ENCODE data around the gene H2BK1. TPM values are rescaled to one million over a fixed set of nuclear protein-coding genes. Genes with fewer than 3 reads are reported as not detected.

H2BK1 gene
- total and polyA plus RNA-seq, 2 donors: 0.25 TPM; not detected in 1

- peak overlapping the region in 1 of 2 donors; percentile 77 for H3K27ac ChIP-seq (ENCODE audit: low read depth in 1 of 2, low read length in 1 of 2)
- peaks cover 22 to 38% of the 10 kb centered on the region in 2 donors for H3K4me1 ChIP-seq (ENCODE audit: control insufficient read depth in 2 of 2, insufficient read depth in 2 of 2, low read length in 2 of 2)
- DNase-seq (ENCODE audit: low read depth in 6 of 9, low spot score in 9 of 9): no peak
- H3K9me3 ChIP-seq (ENCODE audit: control insufficient read depth in 2 of 2, insufficient read depth in 1 of 2, low read length in 1 of 2): no peaks in the 10 kb centered on the region
- H3K4me3 ChIP-seq (ENCODE audit: low read length in 2 of 2): no peak overlapping the region
- H3K27me3 ChIP-seq (ENCODE audit: control insufficient read depth in 2 of 2, insufficient read depth in 1 of 2, low read length in 1 of 2): peaks cover 29 to 35% of the 10 kb centered on the region in 2 donors
- WGBS: 74% methylated on average over 20 of the region's 20 CpGs
- peaks cover 23 to 25% of the 10 kb centered on the region in 2 donors for H3K36me3 ChIP-seq (ENCODE audit: control insufficient read depth in 2 of 2, insufficient read depth in 2 of 2, low read length in 1 of 2)
Measured at GRCh38 chr7:151242159-151243044, 32.1 kb upstream of the H2BK1 start.

GRCh38 chr7:151241755-151242096 lies 31.4 kb upstream of the H2BK1 start:
- Histone ChIP-seq H3K27ac (ENCODE audit: low read depth in 1 of 2, low read length in 1 of 2) (no peak overlapping the region), H3K27me3 (ENCODE audit: control insufficient read depth in 2 of 2, insufficient read depth in 1 of 2, low read length in 1 of 2) (peaks cover 22 to 28% of the 10 kb centered on the region in 2 donors), H3K9me3 (ENCODE audit: control insufficient read depth in 2 of 2, insufficient read depth in 1 of 2, low read length in 1 of 2) (no peaks in the 10 kb centered on the region), H3K4me3 (ENCODE audit: low read length in 2 of 2) (no peak overlapping the region), H3K4me1 (ENCODE audit: control insufficient read depth in 2 of 2, insufficient read depth in 2 of 2, low read length in 2 of 2) (peaks cover 22 to 34% of the 10 kb centered on the region in 2 donors), H3K36me3 (ENCODE audit: control insufficient read depth in 2 of 2, insufficient read depth in 2 of 2, low read length in 1 of 2) (peaks cover 28 to 32% of the 10 kb centered on the region in 2 donors)
- no peak for DNase-seq (ENCODE audit: low read depth in 6 of 9, low spot score in 9 of 9)
- 95% methylated on average over 9 of the region's 9 CpGs for WGBS

- Histone ChIP-seq H3K27ac (ENCODE audit: low read depth in 1 of 2, low read length in 1 of 2) (no peak overlapping the region), H3K4me3 (ENCODE audit: low read length in 2 of 2) (no peak overlapping the region), H3K4me1 (ENCODE audit: control insufficient read depth in 2 of 2, insufficient read depth in 2 of 2, low read length in 2 of 2) (peaks cover 22 to 32% of the 10 kb centered on the region in 2 donors), H3K9me3 (ENCODE audit: control insufficient read depth in 2 of 2, insufficient read depth in 1 of 2, low read length in 1 of 2) (no peaks in the 10 kb centered on the region), H3K27me3 (ENCODE audit: control insufficient read depth in 2 of 2, insufficient read depth in 1 of 2, low read length in 1 of 2) (peaks cover 17 to 23% of the 10 kb centered on the region in 2 donors), H3K36me3 (ENCODE audit: control insufficient read depth in 2 of 2, insufficient read depth in 2 of 2, low read length in 1 of 2) (peaks cover 30 to 37% of the 10 kb centered on the region in 2 donors)
- WGBS: 96% methylated on average over 7 of the region's 7 CpGs
- no peak for DNase-seq (ENCODE audit: low read depth in 6 of 9, low spot score in 9 of 9)
Measured at GRCh38 chr7:151240942-151241754, 30.9 kb upstream of the H2BK1 start.

- H3K4me3 ChIP-seq (ENCODE audit: low read length in 2 of 2): no peak overlapping the region
- H3K27ac ChIP-seq (ENCODE audit: low read depth in 1 of 2, low read length in 1 of 2): no peak overlapping the region
- H3K9me3 ChIP-seq (ENCODE audit: control insufficient read depth in 2 of 2, insufficient read depth in 1 of 2, low read length in 1 of 2): no peaks in the 10 kb centered on the region
- peaks cover 22 to 29% of the 10 kb centered on the region in 2 donors for H3K4me1 ChIP-seq (ENCODE audit: control insufficient read depth in 2 of 2, insufficient read depth in 2 of 2, low read length in 2 of 2)
- WGBS: 96% methylated on average over 4 of the region's 4 CpGs
- H3K27me3 ChIP-seq (ENCODE audit: control insufficient read depth in 2 of 2, insufficient read depth in 1 of 2, low read length in 1 of 2): peaks cover 10 to 17% of the 10 kb centered on the region in 2 donors
- peaks cover 33 to 43% of the 10 kb centered on the region in 2 donors for H3K36me3 ChIP-seq (ENCODE audit: control insufficient read depth in 2 of 2, insufficient read depth in 2 of 2, low read length in 1 of 2)
- DNase-seq (ENCODE audit: low read depth in 6 of 9, low spot score in 9 of 9): no peak
Measured at GRCh38 chr7:151240536-151240935, 30.2 kb upstream of the H2BK1 start.

- Histone ChIP-seq H3K4me1 (ENCODE audit: control insufficient read depth in 2 of 2, insufficient read depth in 2 of 2, low read length in 2 of 2) (peaks cover 17 to 25% of the 10 kb centered on the region in 2 donors), H3K27ac (ENCODE audit: low read depth in 1 of 2, low read length in 1 of 2) (no peak overlapping the region), H3K9me3 (ENCODE audit: control insufficient read depth in 2 of 2, insufficient read depth in 1 of 2, low read length in 1 of 2) (no peaks in the 10 kb centered on the region), H3K4me3 (ENCODE audit: low read length in 2 of 2) (no peak overlapping the region), H3K27me3 (ENCODE audit: control insufficient read depth in 2 of 2, insufficient read depth in 1 of 2, low read length in 1 of 2) (peaks cover 5 to 11% of the 10 kb centered on the region in 2 donors), H3K36me3 (ENCODE audit: control insufficient read depth in 2 of 2, insufficient read depth in 2 of 2, low read length in 1 of 2) (peaks cover 39 to 49% of the 10 kb centered on the region in 2 donors)
- WGBS: 95% methylated on average over 11 of the region's 11 CpGs
- DNase-seq (ENCODE audit: low read depth in 6 of 9, low spot score in 9 of 9): no peak
Measured at GRCh38 chr7:151239837-151240459, 29.7 kb upstream of the H2BK1 start.

- Histone ChIP-seq H3K4me3 (ENCODE audit: low read length in 2 of 2) (no peak overlapping the region), H3K27me3 (ENCODE audit: control insufficient read depth in 2 of 2, insufficient read depth in 1 of 2, low read length in 1 of 2) (peaks cover 0 to 4% of the 10 kb centered on the region in 2 donors), H3K9me3 (ENCODE audit: control insufficient read depth in 2 of 2, insufficient read depth in 1 of 2, low read length in 1 of 2) (no peaks in the 10 kb centered on the region), H3K4me1 (ENCODE audit: control insufficient read depth in 2 of 2, insufficient read depth in 2 of 2, low read length in 2 of 2) (peaks cover 14 to 21% of the 10 kb centered on the region in 2 donors), H3K27ac (ENCODE audit: low read depth in 1 of 2, low read length in 1 of 2) (no peak overlapping the region), H3K36me3 (ENCODE audit: control insufficient read depth in 2 of 2, insufficient read depth in 2 of 2, low read length in 1 of 2) (peaks cover 42 to 53% of the 10 kb centered on the region in 2 donors)
- 95% methylated on average over 25 of the region's 25 CpGs for whole genome bisulfite sequencing
- DNase-seq (ENCODE audit: low read depth in 6 of 9, low spot score in 9 of 9): no peak
Measured at GRCh38 chr7:151238924-151239836, 28.9 kb upstream of the H2BK1 start.

- Histone ChIP-seq H3K36me3 (ENCODE audit: control insufficient read depth in 2 of 2, insufficient read depth in 2 of 2, low read length in 1 of 2) (peaks cover 42 to 53% of the 10 kb centered on the region in 2 donors), H3K4me3 (ENCODE audit: low read length in 2 of 2) (no peak overlapping the region), H3K9me3 (ENCODE audit: control insufficient read depth in 2 of 2, insufficient read depth in 1 of 2, low read length in 1 of 2) (no peaks in the 10 kb centered on the region), H3K4me1 (ENCODE audit: control insufficient read depth in 2 of 2, insufficient read depth in 2 of 2, low read length in 2 of 2) (peaks cover 17 to 22% of the 10 kb centered on the region in 2 donors), H3K27ac (ENCODE audit: low read depth in 1 of 2, low read length in 1 of 2) (no peak overlapping the region), H3K27me3 (ENCODE audit: control insufficient read depth in 2 of 2, insufficient read depth in 1 of 2, low read length in 1 of 2) (no peaks in the 10 kb centered on the region)
- WGBS: 90% methylated on average over 17 of the region's 17 CpGs
- DNase-seq (ENCODE audit: low read depth in 6 of 9, low spot score in 9 of 9): no peak
Measured at GRCh38 chr7:151238190-151238810, 28.0 kb upstream of the H2BK1 start.

All from thymus (tissue), 11 donors.